Stomach (tissue), 4 donors: ENCODE results near the gene TTC17.

Experiments
- POLR2A ChIP-seq, 4 donors: fragments of 450-650 bp; IDR thresholded peaks; one replicate each; pipeline ENCODE4 v1.6.1; 2016; ENCODE audit warnings: antibody characterized with exemption in 4 of 4, control low read depth in 2 of 4, mild to moderate bottlenecking in 1 of 4, moderate library complexity in 1 of 4
- TF ChIP-seq, protein P1 (sequence below), 7 experiments: fragments of 450-650 bp in 4 of 7; fragments of 200-600 bp in 3 of 7; sonication (generic) in 3 of 7; IDR thresholded peaks; one replicate each; pipeline ENCODE4 v1.5.1; 2016 to 2019; ENCODE audit warnings: antibody characterized with exemption in 7 of 7, control low read depth in 2 of 7, mild to moderate bottlenecking in 1 of 7

DNA sequence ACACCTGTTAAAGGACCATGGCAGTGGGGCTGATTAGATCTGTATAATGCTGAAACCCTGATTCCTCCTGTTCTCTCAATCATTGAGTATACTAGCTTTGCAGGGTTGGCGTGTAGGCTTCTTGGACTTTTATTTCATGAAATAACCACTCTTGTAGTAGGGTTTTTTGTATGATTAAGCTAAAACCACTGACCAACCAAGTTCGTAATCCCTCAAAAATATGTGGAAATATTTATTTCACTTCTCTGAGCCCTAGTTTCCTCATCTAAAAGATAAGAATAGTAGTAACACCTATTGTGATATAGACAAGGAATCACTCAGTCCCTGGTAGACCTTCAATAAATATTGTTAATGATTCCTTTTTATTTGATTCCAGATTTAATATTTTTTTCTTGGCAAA is 42.8 kb upstream of the TTC17 start:
- no peak for TF ChIP-seq POLR2A (IDR thresholded peaks at IDR 0.05)
- TF ChIP-seq, protein P1, sequence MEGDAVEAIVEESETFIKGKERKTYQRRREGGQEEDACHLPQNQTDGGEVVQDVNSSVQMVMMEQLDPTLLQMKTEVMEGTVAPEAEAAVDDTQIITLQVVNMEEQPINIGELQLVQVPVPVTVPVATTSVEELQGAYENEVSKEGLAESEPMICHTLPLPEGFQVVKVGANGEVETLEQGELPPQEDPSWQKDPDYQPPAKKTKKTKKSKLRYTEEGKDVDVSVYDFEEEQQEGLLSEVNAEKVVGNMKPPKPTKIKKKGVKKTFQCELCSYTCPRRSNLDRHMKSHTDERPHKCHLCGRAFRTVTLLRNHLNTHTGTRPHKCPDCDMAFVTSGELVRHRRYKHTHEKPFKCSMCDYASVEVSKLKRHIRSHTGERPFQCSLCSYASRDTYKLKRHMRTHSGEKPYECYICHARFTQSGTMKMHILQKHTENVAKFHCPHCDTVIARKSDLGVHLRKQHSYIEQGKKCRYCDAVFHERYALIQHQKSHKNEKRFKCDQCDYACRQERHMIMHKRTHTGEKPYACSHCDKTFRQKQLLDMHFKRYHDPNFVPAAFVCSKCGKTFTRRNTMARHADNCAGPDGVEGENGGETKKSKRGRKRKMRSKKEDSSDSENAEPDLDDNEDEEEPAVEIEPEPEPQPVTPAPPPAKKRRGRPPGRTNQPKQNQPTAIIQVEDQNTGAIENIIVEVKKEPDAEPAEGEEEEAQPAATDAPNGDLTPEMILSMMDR (IDR thresholded peaks at IDR 0.05): no peak
